Measurements from ENCODE around the gene TSGA10IP.

The TSGA10IP gene

DNA sequence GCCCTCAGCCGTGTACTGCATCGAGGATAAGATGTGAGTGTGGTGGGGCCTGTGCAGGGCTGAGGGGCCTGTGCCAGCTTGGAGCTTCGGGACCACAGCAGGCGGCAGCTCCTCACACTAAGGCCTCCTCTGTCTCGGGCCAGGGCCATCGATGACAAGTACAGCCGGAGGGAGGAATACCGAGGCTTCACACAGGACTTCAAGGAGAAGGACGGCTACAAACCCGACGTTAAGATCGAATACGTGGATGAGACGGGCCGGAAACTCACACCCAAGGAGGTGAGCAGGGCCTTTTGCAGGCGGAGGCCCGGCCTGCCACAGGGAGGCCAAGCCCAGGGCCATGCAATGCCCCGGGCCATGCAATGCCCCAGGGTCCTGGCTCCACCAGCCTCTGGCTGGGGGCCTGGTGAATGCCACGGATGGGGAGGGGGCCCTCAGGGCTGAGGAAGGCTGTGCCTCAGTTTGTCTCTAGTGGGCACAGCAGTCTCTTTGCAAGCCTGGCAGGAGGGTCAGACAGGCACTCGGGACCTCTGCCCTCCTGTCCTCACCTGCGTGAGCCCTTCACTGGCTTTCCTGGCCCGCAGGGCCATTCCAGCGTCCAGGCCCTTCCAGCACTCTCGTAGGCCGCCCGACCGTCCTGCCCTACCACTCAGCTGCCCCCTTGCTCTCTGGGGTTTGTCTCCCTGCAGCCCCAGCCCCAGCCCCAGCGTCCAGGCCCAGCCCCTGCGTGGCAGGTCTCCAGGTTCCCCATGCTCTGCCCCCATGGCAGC lies 32.5 kb downstream of the TSGA10IP start:
- no peak for DNase-seq

DNA sequence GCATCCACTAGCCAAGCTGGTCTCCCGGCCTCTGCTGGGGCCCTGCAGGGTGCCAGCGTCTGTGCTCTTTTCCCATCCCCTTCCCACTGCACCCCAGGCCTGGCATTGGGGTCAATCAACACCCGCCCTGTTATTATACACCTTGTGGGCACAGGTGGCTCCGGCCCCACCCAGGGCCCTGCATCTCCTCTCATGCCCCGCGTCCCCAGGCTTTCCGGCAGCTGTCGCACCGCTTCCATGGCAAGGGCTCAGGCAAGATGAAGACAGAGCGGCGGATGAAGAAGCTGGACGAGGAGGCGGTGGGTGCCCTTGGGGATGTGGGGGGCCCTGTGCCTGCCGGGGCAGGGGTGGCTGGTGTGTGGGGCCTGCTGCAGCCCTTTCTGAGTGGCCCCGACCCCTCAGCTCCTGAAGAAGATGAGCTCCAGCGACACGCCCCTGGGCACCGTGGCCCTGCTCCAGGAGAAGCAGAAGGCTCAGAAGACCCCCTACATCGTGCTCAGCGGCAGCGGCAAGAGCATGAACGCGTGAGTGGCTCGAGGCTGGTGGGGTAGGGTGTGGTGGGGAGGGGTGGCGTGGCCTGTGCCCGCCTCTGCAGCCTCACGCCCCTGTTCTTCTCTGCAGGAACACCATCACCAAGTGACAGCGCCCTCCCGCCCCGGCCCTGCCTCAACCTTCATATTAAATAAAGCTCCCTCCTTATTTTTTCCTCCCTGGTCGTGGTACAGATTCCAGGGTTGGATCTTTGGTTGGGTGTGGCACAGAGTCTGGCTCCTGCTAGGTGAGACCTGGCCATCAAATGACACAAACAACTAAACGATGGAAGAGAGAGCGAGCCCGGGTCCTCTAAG lies 33.3 kb downstream of the TSGA10IP start:
- DNase-seq: no peak

DNA sequence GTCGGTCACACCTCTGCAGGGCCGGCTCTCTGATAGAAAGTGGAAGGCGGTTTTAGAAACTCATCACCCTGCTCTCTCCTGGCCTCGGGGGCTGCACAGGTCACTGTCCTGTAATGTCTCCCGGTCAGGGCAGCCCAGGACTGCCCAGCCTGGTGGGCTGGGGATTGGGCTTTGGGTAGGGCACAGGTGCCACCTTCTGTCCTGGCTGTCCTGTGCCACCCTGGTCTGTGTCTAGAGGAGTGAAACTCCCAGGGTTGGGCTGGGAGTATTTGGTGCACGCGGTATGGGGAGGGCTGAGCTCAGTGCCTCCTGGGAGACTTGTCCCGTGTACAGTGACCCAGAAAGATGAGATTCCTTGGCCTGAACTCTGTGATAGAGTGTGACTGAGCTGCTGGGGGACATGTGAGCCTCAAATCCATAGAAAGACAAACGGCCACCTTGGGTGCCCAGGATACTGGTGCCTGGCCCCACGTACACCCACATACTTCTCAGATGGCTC lies 34.0 kb downstream of the TSGA10IP start:
- DNase-seq: no peak

DNA sequence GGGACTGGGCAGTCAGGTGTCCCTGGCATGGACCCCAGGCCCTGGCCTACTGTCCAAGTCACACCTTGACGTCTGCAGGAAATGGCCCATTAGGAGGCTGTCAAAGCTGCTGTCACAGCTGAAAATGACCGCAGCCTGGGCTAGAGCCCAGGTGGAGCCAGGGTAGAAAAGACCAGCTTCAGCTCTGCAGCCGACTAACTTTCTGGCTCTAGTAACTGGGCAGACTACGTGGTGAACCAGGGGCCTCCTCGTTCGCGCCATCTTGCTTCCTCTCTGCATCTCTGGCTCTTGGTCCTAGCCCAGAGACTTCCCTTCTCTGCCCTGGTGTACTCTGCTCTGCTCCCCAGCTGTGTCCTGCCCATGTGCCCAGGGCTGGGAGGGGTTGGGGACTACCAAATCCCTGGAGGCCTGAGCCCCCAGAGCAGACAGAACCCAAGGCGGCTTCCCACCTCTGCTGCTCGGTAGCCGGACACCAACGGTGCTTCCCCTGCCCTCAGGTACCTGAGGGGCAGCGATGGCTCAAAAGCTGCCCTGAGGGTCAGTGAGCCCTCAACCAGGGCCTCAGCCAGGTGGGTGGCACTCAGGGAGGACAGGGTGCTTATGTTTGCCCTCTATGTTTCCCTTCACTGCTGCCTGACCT lies 35.9 kb downstream of the TSGA10IP start:
- DNase-seq: no peak

DNA sequence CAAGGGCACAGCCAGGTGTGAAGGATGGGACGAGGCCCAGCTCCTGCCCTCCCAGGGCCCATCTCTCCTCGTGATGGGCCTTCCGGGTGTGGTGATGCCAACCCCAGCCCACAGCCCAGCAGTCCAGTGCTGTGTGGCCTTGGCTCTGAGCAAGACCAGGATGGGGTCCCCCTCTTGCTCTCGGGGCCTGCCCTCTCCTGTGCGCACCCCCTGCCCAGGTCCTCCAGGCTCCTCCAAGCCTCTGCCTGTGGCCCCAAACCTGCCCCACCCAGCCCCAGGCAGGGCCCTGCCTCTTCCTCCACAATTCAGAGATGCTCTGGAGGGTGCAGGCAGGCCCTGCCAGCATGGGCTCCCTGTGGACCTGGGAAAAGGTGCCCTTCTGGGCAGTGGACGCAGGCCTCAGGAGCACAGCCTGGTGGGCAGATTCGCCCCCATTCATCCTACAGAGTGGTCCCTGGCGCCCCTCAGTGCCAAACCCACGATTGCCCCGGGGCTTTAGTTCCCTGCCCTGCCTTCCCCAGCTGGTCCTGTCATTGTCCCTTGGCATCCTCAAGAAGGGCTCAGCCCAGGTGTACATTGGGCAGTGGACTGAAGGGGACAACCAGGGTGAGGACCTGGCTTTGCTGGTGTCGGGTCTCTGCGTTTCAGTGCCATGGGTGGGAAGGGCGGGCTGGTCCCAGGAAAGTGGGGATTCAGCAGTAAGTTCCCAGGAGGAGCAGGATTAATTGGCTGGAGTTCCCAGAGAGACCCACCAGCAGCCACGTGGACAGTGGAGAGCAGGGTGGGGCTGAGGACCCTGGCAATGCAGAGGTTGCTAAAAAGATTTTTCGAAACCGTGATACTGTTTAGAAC lies 36.9 kb downstream of the TSGA10IP start:
- DNase-seq: no peak

DNA sequence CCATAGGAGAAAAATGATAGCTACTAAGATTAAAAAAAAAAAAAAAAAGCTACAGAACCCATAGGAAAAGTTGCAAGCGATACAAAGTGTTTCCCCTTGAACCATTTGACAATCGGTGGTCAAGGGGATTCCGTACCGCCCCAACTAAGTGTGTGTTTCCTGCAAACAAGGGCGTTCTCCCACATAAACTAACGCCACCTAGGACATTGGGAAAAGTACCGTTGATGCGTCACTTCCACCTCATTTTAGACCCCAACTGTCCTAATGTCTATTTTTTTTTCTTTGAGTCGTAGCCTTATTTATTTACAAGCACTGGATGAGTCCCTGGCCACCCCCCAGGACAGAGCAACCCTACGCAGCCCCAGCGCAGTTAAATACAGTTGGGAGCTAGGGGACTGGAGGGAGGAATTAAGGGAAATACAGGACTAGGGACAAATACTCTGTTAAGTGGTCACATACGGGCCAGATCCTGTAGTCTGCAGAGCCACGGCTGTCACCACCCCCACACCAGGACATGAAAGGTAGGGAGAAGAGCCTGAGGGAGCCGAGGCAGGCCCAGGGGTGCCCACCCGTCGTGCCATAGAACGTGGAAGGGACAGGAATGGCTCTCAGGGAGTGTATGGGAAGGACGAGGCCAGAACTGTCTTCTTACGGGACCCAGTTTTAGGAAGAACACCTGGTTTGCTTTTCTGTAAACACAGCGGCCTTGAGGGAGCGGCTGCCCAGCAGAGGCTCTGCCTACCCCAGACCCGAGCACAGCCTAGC lies 37.7 kb downstream of the TSGA10IP start:
- no peak for DNase-seq

DNA sequence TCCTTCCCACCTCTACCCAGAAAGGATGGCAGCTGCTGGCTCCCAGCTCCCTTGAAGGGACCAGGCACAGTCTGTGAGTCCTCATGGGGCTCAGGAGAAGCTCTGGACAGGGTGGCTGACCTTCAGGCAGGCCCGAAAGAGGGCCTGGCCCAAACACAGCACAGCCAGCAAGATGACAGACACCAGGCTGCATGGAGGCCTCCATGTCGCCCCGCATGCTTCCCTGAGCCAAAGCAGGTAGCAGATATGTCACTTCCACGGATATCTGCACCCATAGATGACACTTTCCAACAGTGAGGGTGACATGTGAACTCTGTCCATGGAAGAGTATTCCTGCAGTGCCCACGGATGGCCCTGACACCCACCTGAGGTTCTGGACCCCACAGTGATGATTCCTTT lies 38.3 kb downstream of the TSGA10IP start:
- DNase-seq: no peak

DNA sequence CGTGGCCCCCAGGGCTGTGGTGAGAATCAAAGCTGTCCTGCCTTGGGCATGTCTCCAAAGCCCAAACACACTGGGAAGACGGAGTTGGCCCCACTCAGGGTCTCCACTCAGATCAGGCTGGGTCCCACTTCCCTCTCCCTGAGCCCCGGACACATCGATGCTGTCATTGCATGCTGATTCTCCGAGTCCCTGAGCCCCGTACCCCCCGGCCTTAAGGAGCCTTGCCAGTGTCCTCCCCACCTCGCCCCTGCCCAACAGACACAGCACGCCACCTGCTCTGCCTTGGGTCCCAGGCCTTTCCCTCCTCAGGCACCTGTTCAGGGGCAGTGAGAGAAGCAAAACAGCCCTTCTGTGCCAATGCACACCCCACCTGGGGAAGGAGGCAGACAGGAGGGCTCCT lies 42.1 kb downstream of the TSGA10IP start:
- no peak for DNase-seq

DNA sequence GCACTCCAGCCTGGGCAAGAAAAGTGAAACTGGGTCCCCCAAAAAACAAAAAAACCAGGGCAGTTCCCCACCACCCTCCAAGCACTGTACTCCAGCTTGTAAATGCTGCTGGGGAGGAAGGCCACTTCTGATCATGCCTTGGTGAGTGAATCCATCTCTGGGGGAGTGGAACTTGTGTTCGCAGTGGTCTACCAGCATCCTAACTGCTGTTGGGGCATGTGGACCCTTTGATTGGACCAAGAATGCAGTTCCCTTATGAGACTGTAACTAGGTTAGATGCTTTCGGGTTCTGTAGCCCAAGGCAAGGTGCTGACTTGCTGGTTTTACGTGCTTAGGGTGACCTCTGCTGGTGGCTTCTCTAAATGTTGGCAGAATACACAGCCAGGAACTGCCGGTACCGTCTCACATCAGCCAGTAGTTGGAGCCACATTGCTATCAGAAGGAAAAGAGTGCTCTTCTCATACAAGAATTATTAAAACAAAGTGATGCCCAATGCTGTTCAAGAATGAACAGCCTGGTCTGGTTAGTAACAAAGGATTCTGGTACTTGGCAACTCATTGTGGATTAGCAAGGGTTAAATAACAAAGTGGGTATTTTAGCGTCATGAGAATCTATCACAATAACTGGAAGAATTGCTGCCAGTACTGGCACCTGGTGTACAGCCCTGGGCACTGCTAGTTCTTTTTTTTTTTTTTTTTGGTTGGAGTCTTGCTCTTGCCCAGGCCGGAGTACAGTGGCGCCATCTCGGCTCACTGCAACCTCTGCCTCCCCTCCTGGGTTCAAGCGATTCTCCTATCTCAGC lies 43.7 kb downstream of the TSGA10IP start:
- peak; percentile 81 for DNase-seq

DNA sequence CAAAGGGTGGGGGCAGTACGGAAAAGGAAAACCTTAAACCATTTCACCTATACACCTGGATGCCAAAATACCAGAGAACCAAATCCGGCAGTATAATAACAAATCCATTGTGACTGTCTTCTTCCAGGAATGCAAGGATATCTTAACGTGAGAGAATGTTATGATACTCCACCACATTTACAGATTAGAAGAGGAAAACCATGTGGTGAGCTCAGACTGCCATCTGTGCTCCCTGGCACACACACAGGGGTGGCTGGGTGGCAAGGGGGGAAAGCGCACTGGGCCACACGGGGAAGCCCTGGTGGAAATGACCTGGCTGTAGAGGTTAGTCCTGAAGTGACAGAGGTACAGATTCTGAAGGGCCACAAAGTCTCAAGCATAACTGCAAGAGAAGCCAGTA lies 46.8 kb downstream of the TSGA10IP start:
- DNase-seq: no peak

DNA sequence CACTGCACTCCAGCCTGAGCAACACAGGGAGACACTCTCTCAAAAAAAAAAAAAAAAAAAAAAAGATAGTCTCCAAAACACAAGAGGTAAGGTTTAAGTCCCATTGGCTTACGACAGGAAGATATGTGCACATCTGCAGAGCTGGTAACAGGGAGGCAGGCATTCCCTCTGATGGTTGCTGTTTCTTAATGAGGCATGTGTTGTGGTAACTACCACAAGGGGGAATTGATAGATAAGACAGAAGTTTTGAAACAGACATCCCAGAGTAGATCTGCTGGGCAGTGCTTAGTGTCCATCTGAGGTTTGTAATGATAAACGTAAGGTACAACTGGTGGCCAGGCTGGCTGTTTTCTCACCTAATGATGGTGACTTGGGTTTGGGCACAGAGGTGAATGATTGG lies 52.0 kb downstream of the TSGA10IP start:
- no peak for DNase-seq

DNA sequence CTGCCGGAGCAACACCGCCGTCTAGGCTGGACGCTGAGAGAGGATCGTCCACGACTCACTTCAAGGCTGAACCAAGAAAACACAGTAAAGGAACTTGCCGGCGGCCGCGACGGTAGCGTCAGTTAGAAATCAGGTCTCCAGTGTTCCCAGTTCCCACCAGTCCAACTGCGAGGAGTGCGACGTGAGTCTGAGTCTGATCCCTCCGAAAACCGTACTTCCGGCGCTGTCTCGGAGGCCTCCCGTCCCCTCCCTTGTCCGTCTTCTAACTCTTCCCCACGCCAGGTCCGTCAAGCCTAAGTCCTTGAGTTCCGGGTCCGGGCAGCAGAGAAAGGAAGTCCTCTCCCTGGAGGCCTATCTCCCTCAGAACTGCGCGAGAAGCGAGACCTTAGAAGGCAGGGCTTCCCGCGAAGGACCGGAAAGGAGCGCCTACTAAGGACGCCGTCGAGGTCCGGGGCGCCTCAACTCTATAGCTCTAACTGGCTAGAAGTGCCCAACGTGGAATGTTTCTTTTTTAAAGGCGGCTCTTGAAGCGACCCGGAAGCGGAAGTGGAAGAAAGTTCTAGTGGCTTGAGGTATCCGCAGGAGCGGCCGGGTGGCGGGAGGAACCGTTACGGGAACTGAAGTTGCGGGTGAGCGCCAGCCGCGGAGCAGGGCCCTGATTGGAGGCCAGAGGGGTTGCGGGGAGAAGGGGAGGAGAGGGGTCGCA lies 56.8 kb downstream of the TSGA10IP start, which contains the start of the genes BANF1 and EIF1AD:
Gene BANF1, plus strand, starts transcription at position 562 of the 706 bp plus-strand sequence. CDS start 748 bp downstream, outside the sequence.
Gene EIF1AD, minus strand, starts transcription at position 216 of the 706 bp plus-strand sequence. CDS start 1,768 bp downstream, outside the sequence.
- peak; percentile 91 for DNase-seq

DNA sequence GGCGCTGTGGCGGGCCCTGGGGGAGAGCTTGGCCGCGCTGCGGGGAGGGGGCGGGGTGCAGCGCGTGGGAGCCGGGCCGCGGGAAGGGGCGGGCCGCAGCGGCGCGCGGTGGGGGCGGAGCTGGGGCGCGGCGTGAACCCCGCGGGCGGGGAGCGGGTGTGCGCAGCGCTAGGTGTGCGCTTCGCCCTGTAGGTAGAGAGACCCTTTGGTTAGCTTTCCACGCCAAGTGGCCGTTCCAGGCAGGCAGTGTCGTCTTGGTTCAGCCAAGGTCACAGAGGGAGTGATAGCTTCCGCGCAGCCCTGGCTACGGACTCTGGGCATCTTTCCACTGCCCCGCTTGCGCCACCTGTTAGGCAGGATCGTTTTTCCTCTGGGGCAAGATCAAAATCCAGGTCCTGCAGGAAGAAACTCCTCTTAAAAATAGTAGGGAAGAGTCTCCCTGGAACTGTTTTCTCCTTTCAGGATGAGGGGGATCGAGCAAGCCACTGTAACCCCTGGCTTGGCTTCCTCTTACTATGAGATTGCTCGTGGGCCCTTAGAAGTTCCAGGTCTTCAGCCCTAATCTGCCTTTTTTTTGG lies 57.5 kb downstream of the TSGA10IP start:
- no peak for DNase-seq

DNA sequence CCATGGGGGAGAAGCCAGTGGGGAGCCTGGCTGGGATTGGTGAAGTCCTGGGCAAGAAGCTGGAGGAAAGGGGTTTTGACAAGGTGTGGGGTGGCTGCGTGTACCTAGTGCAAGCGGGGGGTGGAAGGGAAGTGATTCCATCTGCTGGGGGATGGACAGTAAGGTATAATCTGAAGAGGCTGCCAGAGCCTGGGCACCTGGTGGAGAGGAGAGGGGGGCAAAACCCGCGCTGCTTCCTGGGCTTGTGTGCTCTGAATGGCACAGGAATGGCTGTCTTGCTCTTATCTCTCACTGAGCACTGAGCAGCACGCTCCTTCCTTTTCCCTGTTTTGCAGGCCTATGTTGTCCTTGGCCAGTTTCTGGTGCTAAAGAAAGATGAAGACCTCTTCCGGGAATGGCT lies 58.0 kb downstream of the TSGA10IP start:
- DNase-seq: no peak

DNA sequence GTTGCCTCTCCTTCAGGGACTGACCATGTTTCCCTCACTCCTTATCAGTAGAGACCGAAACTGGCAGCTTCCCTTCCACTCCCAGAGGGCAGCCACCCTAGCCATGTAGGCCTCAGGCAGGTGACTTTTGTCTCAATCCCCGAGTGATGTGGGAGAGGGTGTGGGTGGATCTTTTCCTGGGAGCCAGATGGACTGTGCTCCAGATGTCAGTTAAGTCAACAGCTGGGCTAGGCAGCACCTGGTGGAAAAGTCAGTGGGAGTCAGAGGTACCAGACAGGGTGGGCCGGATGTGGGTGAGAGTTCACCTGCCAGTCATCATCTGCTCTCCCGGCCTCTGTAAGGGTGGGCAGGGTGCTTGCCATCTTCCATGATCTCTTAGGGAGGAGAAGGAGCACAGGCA lies 58.9 kb downstream of the TSGA10IP start:
- no peak for DNase-seq

DNA sequence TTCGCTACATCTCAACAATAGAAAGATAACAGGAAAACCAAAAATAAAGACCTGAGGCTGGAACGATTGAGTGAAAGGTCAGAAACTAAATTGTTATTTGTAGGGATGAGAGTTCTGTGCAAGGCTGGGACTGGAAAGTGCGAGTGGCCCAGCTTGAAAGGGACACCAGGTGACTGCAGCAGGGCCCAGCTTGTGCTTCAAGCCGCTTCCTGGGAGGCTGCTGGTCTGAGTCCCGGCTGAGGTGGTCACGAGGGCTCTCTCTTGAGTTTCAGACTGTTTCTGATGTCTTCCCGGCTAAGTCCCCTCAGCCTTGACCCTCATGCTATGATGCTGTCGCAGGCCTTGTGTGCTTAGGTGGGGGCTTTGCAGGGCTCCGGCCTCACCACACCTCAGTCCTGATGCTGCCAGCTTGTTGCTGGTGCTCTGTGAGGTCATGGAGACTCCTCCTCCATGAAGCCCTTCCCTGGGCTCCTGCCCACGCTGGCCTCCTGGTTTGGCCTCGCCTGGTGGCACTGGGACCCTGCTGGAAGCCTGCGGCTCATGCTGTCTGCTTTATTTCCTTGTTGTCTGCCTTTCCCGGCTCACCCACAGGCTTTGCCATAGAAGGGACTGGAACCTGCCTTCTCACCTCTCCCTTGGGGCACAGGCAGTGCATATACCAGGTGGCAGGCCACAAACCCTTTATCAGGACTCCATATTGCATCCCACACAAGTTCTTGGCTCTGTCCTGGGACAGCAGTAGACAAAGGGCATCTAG lies 61.0 kb downstream of the TSGA10IP start:
- no peak for DNase-seq

DNA sequence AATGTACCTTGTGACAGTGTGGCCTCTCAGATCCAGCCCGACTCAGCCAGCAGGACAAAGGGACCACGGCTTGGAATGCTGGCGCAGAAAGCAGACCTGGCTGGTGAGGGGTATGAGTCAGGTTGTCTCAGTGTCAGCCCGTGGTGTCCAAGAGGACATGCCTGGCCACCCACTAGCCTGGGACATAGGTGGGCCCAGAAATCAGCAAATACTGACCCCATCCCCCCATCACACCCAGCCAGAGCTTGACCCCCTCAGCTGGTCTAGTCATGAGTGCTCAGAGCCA lies 61.6 kb downstream of the TSGA10IP start:
- no peak for DNase-seq

DNA sequence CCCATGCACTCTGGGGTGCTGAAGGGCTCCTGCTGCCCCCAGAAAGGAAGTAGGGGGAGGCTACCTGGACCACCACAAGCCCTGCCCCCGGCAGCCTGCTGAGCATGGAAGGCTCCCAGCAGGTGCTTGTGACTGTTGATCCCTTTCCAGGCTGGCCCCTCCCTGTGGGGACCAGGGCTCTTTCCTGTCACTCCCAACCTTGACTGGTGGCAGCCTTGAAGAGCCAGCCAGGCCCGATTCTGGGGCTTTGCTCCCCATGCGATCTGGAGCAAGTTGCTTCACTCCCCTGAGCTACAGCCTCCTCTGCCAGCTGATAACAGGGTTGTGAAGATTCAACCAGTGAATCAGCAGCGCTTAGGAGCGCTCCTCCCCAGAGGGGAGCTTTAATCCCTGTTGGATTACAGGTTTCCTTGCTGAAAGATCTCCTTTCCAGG lies 61.9 kb downstream of the TSGA10IP start:
- DNase-seq: no peak

DNA sequence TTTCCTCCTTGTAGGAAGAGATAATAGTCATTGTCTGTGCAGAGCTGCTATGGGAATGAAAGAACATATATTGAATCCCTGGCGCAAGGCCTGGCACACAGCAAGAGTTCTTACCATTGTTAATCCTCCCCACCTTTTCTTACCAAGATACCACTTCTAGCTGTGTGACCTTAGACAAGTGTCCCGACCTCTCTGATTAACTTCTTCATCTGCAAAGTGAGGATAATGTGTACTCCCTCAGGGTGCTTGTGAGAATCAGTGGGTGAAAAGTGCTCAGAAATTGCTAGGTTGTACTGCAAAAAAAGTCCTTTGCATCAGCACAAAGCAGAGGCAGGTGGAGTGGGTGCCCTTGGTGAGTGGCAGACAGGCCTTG lies 62.8 kb downstream of the TSGA10IP start:
- DNase-seq: no peak
